Measurements from ENCODE around the gene SLC25A45.

The SLC25A45 gene

DNA sequence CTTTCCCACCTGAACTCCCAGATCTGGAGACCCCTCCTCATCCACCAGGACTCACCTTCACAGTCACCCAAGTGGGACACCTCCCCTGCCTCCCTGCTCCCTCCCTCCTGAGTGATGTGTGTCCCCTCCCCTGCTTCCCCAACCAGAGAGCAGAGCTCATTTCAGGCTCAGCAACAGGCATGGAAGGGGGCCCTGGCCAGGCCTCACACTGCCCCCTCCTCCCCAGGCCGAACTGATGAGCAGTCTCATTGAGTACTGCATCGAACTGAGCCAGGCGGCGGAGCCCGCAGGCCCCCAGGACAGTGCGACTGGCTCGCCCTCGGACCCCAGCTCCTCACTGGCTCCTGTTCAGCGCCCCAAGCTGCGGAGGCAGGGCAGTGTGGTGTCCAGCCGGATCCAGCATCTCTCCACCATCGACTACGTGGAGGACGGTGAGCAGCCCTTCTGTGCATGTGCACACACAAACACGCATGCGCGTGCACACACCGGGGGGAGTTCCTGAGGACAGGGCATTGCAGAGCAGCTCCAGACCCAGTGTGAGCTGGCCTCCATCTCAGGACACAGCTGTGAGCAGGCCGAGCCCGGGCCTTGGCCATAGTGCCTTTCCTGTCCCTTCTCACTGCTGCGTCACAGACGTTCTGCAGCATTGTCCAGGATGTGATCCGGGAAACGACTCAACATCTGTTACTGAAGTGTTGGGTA, 22.3 kb upstream of the SLC25A45 start:
- no peak for DNase-seq (ENCODE audit: low read depth)

DNA sequence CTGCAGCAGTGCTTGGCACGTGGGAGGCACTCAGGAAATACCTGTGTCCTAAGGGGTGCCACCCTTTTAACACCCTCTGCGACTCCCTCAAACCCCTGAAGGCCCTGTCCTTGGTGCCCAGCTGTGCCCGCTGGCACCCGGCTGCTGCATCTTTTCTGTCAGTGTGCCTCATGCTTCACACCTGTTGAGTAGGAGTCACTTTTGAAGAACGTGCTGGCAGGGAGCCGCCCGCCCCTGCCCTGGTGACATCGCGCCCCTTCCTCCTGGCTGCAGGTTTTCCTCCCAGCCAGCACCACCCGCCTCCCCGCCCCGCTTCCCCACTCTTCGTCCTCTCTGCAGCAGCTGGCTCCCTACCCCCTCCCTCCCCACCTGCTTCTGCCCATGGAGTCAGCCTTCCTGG, 21.8 kb upstream of the SLC25A45 start:
- no peak for DNase-seq (ENCODE audit: low read depth)

DNA sequence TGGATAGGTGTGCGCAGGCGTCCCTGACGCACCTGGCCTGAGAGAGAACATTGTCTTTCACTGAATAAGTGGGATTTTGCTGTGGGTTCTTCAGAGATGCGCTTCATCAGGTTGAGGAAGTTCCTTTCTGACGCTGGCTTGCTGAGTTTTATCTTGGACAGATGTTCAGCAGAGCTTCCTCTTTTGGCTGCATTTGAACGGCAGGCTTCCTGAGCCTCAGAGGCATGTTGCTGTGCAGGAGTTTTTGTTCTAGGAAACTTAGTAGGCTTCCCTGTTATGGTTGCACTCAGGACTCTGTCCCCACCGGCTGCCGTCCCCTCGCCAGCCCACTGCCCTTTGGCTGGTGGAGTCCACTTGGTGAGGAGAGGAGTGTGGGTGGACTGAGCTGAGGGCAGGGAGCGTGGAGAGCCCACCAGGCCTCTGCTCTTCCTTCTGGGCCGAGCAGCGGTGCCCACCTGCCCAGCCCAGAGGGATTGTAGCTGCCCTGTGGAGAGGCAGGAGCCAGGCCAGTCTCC, 21.2 kb upstream of the SLC25A45 start:
- no peak for DNase-seq (ENCODE audit: low read depth)

- DNase-seq (ENCODE audit: low read depth), result no peak
Measured at GRCh38 chr11:65402790-65403189, 20.3 kb upstream of the SLC25A45 start.

DNA sequence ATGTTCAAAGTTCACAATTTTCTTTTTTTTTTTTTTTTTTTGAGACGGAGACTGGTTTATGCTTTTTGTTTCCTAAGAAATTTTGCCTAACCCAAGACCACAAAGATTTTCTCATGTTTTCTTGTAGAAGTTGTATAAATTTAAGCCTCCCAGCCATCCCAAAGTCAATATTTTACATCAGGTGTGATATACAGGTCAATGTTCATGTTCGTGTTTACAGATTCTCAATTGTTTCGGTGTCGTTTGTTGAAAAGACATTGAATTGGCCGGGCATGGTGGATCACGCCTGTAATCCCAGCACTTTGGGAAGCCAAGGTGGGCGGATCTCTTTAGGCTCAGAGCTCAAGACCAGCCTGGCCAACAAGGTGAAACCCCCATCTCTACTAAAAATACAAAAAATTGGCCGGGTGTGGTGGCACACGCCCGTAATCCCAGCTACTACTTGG, 19.4 kb upstream of the SLC25A45 start:
- DNase-seq (ENCODE audit: low read depth), result no peak

DNA sequence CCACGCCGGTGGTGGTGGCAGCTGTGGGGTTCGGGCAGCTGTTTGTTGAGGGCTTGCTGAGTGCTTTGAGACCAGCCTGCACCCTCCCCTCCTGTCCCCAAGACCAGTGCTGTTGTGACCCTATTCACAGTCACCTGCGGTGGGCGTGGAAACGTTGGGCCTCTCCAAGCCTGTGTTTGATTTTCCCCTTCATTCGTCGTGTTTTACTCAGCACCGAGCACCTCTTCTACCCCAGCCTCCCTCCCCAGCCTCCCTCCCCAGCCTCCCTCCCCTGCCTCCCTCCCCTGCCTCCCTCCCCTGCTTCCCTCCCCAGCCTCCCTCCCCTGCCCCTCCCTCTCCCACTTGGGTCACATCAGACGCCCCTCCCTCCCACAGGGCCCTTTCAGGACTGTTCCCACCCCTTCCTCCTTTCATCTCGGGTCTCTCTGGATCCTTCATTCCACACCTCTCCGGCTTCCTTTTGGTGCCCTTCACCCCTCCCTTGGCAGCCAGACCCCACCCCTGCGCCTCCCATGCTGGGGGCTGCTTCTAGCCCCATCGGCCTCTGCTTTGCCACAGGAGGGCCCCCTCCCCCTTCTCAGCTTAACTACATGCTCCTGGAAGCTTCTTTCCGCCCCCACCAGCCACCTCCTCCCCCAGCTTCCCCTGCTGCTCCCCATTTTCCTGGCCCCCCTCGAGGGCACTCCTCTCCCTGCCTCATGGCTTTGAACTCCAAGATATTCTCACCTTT, 18.8 kb upstream of the SLC25A45 start:
- DNase-seq (ENCODE audit: low read depth), result no peak

DNA sequence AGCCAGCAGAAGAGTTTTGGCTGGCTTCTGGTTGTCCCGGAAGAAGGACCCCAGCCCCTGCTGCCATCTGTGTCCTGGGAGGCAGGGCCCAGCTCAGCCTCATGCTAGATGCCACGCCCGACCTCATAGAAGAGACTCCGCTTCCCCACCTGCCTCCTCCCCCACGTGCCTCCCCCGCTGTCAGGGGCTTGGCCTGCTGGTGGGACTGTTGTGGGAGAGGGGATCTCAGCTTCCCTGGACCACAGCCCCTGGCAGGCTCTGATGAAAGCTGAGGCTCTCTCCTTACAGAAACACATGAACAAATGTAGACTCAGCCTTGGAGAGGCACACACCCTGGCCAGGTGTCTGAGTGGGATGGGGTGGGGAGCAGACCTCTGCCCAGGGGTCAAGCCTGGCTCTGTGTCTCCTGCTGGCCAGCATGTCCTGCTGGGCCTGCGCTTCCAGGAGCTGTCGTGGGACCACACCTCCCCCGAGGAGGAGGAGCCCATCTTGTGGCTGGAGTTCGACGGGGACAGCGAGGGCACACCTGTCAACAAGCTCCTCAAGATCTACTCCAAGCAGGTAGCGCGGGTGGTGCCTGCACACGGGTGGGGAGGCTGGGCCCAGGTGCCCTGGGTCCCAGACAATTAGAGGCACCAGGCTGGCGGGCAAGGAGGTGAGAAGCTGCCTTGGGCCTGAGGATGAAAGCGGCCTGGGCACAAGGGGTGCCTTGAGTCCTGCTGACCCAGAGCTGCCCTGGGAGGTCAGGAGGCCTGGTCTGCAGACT, 18.0 kb upstream of the SLC25A45 start:
- DNase-seq (ENCODE audit: low read depth), result no peak

DNA sequence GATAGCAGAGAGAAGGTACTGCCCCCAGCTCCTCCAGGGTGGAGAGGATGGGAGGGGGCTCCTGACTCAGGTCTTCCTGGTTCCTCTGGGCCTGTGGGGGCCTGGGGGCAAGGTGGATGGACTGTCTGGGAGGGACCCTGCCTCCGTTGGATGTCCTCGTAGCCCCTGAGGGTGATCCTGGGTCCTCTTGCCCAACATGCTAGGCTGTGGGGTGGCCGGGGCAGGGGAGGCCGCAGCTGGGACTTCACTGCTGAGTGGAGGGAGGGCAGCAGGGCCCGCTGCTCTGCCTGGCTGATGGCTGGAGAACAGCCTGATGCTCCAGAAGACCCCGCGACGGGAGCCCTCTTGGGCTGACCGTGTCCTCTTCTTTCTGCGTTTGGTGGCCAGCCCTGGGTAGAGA, 17.4 kb upstream of the SLC25A45 start:
- no peak for DNase-seq (ENCODE audit: low read depth)

- DNase-seq (ENCODE audit: low read depth), result no peak
Measured at GRCh38 chr11:65399249-65399648, 16.8 kb upstream of the SLC25A45 start.

GRCh38 chr11:65398362-65398910, 16.0 kb upstream of the SLC25A45 start:
- no peak for DNase-seq (ENCODE audit: low read depth)

GRCh38 chr11:65396769-65397745, 14.6 kb upstream of the SLC25A45 start:
- no peak for DNase-seq (ENCODE audit: low read depth)

GRCh38 chr11:65395961-65396530, 13.6 kb upstream of the SLC25A45 start:
- no peak for DNase-seq (ENCODE audit: low read depth)

- DNase-seq (ENCODE audit: low read depth), result no peak
Measured at GRCh38 chr11:65394125-65394536, 11.7 kb upstream of the SLC25A45 start.

DNA sequence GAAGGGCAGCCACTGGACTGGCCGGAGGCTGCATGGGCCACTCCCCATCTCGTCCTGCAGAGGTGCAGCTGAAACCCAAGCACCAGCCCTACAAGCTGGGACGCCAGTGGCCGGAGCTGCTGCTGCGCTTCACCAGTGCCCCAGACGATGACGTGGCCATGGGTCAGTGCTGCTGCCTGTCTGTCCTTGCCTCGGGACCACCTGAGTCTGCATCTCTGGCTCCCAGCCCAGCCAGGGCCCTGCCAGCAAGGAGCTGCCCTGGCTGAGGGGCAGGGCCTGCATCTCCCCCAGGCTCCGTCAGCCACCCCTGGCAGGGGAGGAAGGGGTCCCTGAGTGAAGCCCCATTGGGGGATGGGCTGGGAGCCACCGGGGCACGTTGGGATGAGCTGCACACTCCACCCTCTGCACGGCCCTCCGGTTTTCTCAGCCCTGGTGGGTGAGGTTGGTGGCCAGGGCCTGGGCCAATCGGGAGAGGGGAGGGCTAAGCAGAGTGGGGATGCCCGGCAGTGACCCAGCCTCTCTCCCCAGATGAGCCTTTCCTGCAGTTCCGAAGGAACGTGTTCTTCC, 11.2 kb upstream of the SLC25A45 start:
- no peak for DNase-seq (ENCODE audit: low read depth)

DNA sequence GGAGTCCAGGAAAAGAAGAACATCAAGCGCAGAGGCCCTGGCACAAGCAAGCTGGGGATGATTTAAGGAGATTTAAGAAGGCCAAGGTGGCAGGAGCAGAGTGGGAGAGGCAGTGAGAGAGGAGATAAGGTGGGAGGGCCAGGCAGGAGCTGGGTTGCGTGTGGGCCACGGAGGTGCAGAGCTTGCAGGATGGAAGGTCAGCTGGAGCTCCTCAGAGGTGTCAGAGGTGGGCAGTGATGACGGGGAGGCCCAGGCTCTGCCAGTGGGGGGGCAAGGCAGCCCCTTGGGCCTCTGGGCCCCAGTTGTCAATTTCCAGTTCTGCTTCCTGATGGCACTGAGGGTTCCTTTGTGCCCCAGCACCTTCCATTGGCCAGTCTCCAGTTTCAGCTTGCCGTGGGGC, 10.5 kb upstream of the SLC25A45 start:
- DNase-seq (ENCODE audit: low read depth), result no peak

GRCh38 chr11:65392186-65392829, 9.9 kb upstream of the SLC25A45 start:
- DNase-seq (ENCODE audit: low read depth), result no peak

GRCh38 chr11:65390996-65391395, 8.6 kb upstream of the SLC25A45 start:
- no peak for DNase-seq (ENCODE audit: low read depth)

DNA sequence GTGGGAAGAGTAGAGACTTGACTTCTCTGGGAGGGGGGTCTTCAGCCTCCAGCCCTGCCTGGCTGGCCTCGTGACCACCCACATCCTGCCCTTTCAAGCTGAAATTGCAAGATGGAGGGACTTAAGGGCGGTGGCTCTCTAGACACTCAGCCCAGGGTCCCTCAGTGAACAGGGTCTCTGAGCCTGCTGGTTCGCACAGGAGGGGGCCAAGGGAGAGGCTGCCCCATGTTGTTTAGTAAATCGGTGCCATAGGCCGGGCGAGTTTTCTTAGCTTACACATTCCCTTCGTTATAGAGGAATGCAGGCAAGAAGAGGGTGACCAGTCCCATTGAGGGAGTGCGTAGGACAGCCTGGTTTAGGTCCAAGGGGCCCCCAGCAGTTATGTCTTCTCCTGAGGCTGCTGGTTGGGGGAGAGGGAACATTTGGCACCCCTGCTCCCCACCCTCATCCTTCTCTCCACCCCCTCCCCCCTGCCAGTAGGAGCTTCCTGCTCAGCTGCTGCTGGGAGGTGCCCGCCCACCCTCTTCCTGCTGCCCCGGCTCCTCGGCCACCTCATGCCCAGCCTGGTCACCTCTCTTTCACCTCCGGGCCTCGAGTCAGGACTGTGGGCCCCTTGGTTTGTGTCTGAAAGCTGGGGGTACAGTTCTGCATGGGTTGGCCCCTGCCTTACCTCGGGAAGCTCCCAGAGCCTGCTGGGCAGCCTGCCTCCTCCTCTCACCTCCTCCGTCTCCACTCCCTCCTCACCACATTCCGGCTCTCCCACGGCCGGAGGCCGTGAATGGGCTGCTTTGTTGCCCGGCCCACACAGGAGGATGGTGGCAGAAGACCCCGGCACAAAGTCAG, 7.9 kb upstream of the SLC25A45 start:
- no peak for DNase-seq (ENCODE audit: low read depth)

Data from non-pigmented ciliary epithelial cell (primary cell).